HepG2 (cell line): ENCODE measurements around the gene GPS2. TPM values are rescaled to one million over a fixed set of nuclear protein-coding genes. Genes with fewer than 3 reads are reported as not detected.

Source experiments
- CEBPZ ChIP-seq: IDR thresholded peaks from 2 replicates; pipeline ENCODE4 v1.6.1; 2012; ENCODE audit warnings: low read length, improper control_type of control experiment
- CENPT ChIP-seq: sonication (generic); formaldehyde crosslinking; IDR thresholded peaks from 2 replicates; pipeline ENCODE4 v1.8.0; 2022; ENCODE audit warnings: low read depth, mild to moderate bottlenecking, moderate library complexity, missing genetic modification reagents
- GPN1 ChIP-seq: sonication (generic); formaldehyde crosslinking; IDR thresholded peaks from 2 replicates; pipeline ENCODE4 v1.5.1; 2020; ENCODE audit warnings: missing genetic modification reagents, borderline replicate concordance
- HOMEZ ChIP-seq: IDR thresholded peaks from 2 replicates; pipeline ENCODE4 v1.6.1; 2016; ENCODE audit warnings: low read depth
- HOXA7 ChIP-seq: sonication (generic); formaldehyde crosslinking; IDR thresholded peaks from 2 replicates; pipeline ENCODE4 v1.8.1; 2022; ENCODE audit warnings: mild to moderate bottlenecking, missing genetic modification reagents, moderate library complexity
- MTF2 ChIP-seq: sonication (generic); formaldehyde crosslinking; IDR thresholded peaks from 2 replicates; pipeline ENCODE4 v1.5.0; 2020; ENCODE audit warnings: missing genetic modification reagents, borderline replicate concordance
- ONECUT2 ChIP-seq: sonication (generic); formaldehyde crosslinking; IDR thresholded peaks from 2 replicates; pipeline ENCODE4 v1.4.0; 2020; ENCODE audit warnings: missing genetic modification reagents
- SNRNP70 ChIP-seq: fragments of 200-400 bp; formaldehyde crosslinking; IDR thresholded peaks from 2 replicates; pipeline ENCODE4 v1.6.1; 2017; ENCODE audit warnings: mild to moderate bottlenecking, low read depth, low read length, moderate library complexity
- TCF7 ChIP-seq: sonication (generic); IDR thresholded peaks from 2 replicates; pipeline ENCODE4 v1.6.1; 2016; ENCODE audit warnings: antibody characterized with exemption, low read depth
- ZBTB1 ChIP-seq: sonication (generic); formaldehyde crosslinking; IDR thresholded peaks from 2 replicates; pipeline ENCODE4 v1.4.0; 2020; ENCODE audit warnings: missing genetic modification reagents, borderline replicate concordance
- ZBTB20 ChIP-seq: sonication (generic); formaldehyde crosslinking; IDR thresholded peaks from 2 replicates; pipeline ENCODE4 v1.8.1; 2023; ENCODE audit warnings: missing genetic modification reagents, low read depth, mild to moderate bottlenecking, borderline replicate concordance
- ZFY ChIP-seq: sonication (generic); formaldehyde crosslinking; IDR thresholded peaks from 2 replicates; pipeline ENCODE4 v1.4.0; 2020; ENCODE audit warnings: missing genetic modification reagents
- ZNF264 ChIP-seq: sonication (generic); formaldehyde crosslinking; IDR thresholded peaks from 2 replicates; pipeline ENCODE4 v1.4.0; 2020; ENCODE audit warnings: missing genetic modification reagents
- ZNF44 ChIP-seq: sonication (generic); formaldehyde crosslinking; IDR thresholded peaks from 2 replicates; pipeline ENCODE4 v1.5.1; 2020; ENCODE audit warnings: mild to moderate bottlenecking, missing genetic modification reagents
- ZNF563 ChIP-seq: sonication (generic); formaldehyde crosslinking; IDR thresholded peaks from 2 replicates; pipeline ENCODE4 v1.8.0; 2022; ENCODE audit warnings: mild to moderate bottlenecking, moderate library complexity, missing genetic modification reagents
- ZNF564 ChIP-seq: sonication (generic); formaldehyde crosslinking; IDR thresholded peaks from 2 replicates; pipeline ENCODE4 v1.8.1; 2023; ENCODE audit warnings: mild to moderate bottlenecking, missing genetic modification reagents
- ZNF652 ChIP-seq: IDR thresholded peaks from 2 replicates; pipeline ENCODE4 v1.6.1; 2016; ENCODE audit warnings: low read depth, borderline replicate concordance
- ZNF768 ChIP-seq: sonication (generic); formaldehyde crosslinking; IDR thresholded peaks from 2 replicates; pipeline ENCODE4 v1.4.0; 2020; ENCODE audit warnings: missing genetic modification reagents
- polyA plus RNA-seq, 8 experiments: library from polyadenylated mRNA; depleted of rRNA in 3 of 8; stranded (reverse) in 7 of 8; unstranded in 1 of 8; fragments of >200 nt; fragmentation: Illumina TruSeq in 4 of 8; extraction: Trizol in 4 of 8; gene quantifications; 2 replicates each; pipeline versions ENCODE4 v1.2.1 to v1.2.3, GENCODE V29; 2011 to 2016; ENCODE audit warnings: low read depth in 4 of 8, missing spikeins in 1 of 8, mixed read lengths in 1 of 8; ENCODE audit not compliant: insufficient read depth in 1 of 8
- total RNA-seq, 5 experiments: library from RNA; depleted of rRNA; stranded (reverse); fragments of >200 nt; fragmentation: Illumina TruSeq; extraction: Trizol; gene quantifications; 2 replicates each; pipeline ENCODE4 v1.2.3, GENCODE V29; 2016; ENCODE audit warnings: low read depth in 1 of 5
- TF ChIP-seq, protein P1 (sequence below): IDR thresholded peaks from 2 replicates; pipeline ENCODE4 v1.6.1; 2016; ENCODE audit warnings: mild to moderate bottlenecking, missing biosample characterization, missing genetic modification reagents
- TF ChIP-seq, protein P2 (sequence below): sonication (generic); formaldehyde crosslinking; IDR thresholded peaks from 2 replicates; pipeline ENCODE4 v1.4.0; 2020; ENCODE audit warnings: missing genetic modification reagents, borderline replicate concordance
- TF ChIP-seq, protein P3 (sequence below): sonication (generic); formaldehyde crosslinking; IDR thresholded peaks from 2 replicates; pipeline ENCODE4 v1.5.1; 2020; ENCODE audit warnings: missing genetic modification reagents, mild to moderate bottlenecking, borderline replicate concordance

The GPS2 gene
- total and polyA plus RNA-seq, 2 of the 13 experiments (the other 11 are each of a cell fraction or from before 2014, with no cell fraction given), result 58.0 to 59.4 TPM

GRCh38 chr17:7307686-7308624 lies 7.2 kb downstream of the GPS2 start (continued):
- TF ChIP-seq, protein P1, sequence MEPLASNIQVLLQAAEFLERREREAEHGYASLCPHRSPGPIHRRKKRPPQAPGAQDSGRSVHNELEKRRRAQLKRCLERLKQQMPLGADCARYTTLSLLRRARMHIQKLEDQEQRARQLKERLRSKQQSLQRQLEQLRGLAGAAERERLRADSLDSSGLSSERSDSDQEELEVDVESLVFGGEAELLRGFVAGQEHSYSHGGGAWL (CRISPR knock-in tag), result peak; percentile 75
- TF ChIP-seq ZFY (CRISPR knock-in tag), result peak; percentile 52; the same call in 1 of the 2 replicates
- no peak for TF ChIP-seq ZBTB1 (CRISPR knock-in tag)
- no peak for TF ChIP-seq CEBPZ
- TF ChIP-seq ONECUT2, result no peak
- TF ChIP-seq, protein P2, sequence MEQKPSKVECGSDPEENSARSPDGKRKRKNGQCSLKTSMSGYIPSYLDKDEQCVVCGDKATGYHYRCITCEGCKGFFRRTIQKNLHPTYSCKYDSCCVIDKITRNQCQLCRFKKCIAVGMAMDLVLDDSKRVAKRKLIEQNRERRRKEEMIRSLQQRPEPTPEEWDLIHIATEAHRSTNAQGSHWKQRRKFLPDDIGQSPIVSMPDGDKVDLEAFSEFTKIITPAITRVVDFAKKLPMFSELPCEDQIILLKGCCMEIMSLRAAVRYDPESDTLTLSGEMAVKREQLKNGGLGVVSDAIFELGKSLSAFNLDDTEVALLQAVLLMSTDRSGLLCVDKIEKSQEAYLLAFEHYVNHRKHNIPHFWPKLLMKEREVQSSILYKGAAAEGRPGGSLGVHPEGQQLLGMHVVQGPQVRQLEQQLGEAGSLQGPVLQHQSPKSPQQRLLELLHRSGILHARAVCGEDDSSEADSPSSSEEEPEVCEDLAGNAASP (CRISPR knock-in tag), result no peak
- no peak for TF ChIP-seq ZBTB20 (CRISPR knock-in tag)
- TF ChIP-seq MTF2, result no peak
- TF ChIP-seq, protein P3, sequence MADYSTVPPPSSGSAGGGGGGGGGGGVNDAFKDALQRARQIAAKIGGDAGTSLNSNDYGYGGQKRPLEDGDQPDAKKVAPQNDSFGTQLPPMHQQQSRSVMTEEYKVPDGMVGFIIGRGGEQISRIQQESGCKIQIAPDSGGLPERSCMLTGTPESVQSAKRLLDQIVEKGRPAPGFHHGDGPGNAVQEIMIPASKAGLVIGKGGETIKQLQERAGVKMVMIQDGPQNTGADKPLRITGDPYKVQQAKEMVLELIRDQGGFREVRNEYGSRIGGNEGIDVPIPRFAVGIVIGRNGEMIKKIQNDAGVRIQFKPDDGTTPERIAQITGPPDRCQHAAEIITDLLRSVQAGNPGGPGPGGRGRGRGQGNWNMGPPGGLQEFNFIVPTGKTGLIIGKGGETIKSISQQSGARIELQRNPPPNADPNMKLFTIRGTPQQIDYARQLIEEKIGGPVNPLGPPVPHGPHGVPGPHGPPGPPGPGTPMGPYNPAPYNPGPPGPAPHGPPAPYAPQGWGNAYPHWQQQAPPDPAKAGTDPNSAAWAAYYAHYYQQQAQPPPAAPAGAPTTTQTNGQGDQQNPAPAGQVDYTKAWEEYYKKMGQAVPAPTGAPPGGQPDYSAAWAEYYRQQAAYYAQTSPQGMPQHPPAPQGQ (CRISPR knock-in tag), result no peak
- no peak for TF ChIP-seq ZNF264 (CRISPR knock-in tag)
- no peak for TF ChIP-seq TCF7
- TF ChIP-seq ZNF768 (CRISPR knock-in tag), result peak; percentile 47; the same call in 1 of the 2 replicates
- TF ChIP-seq ZNF564 (CRISPR knock-in tag), result no peak
- TF ChIP-seq ZNF652 (CRISPR knock-in tag), result no peak
- TF ChIP-seq GPN1 (CRISPR knock-in tag), result no peak; the same call in 1 of the 2 replicates
- TF ChIP-seq ZNF563 (CRISPR knock-in tag), result peak; percentile 54; the same call in 1 of the 2 replicates
- TF ChIP-seq HOMEZ, result no peak
- no peak for TF ChIP-seq ZNF44
- peak; percentile 93 for TF ChIP-seq CENPT (CRISPR knock-in tag)
- no peak for TF ChIP-seq SNRNP70
- no peak for TF ChIP-seq HOXA7 (CRISPR knock-in tag)
